GM23338 (cell line): Measurements from ENCODE around the gene OSBPL3.

ENCODE experiments used
- CREB1 ChIP-seq: fragments of 250-450 bp; sonication (Bioruptor Pico); IDR thresholded peaks from 2 replicates; pipeline ENCODE4 v1.5.0; 2020; ENCODE audit warnings: low read depth, mild to moderate bottlenecking, moderate library complexity
- CTCF ChIP-seq, 2 experiments: fragments of 200-600 bp in 1 of 2; sonication (generic) in 1 of 2; conservative IDR thresholded peaks; 2 replicates each; pipeline versions ENCODE4 v1.5.1 to v1.6.1; 2016 to 2017; ENCODE audit warnings: antibody characterized with exemption in 2 of 2, low read depth in 2 of 2, mild to moderate bottlenecking in 2 of 2, moderate library complexity in 1 of 2
- ETS1 ChIP-seq: IDR thresholded peaks from 2 replicates; pipeline ENCODE4 v1.6.1; 2016; ENCODE audit warnings: antibody characterized with exemption
- EZH2 ChIP-seq: fragments of 200-600 bp; sonication (generic); IDR thresholded peaks from one replicate; pipeline ENCODE4 v1.8.0; 2017; ENCODE audit warnings: antibody characterized with exemption, mild to moderate bottlenecking, low read depth; ENCODE audit not compliant: unreplicated experiment
- EZH2phosphoT487 ChIP-seq: fragments of 200-600 bp; sonication (generic); IDR thresholded peaks from one replicate; pipeline ENCODE4 v1.8.1; 2018; ENCODE audit warnings: antibody characterized with exemption; ENCODE audit not compliant: unreplicated experiment
- JUNB ChIP-seq: IDR thresholded peaks from one replicate; pipeline ENCODE4 v1.6.1; 2016; ENCODE audit warnings: antibody characterized with exemption; ENCODE audit not compliant: unreplicated experiment
- NANOG ChIP-seq: IDR thresholded peaks from 2 replicates; pipeline ENCODE4 v1.6.1; 2016; ENCODE audit warnings: antibody characterized with exemption, borderline replicate concordance
- POLR2AphosphoS5 ChIP-seq: IDR thresholded peaks from 2 replicates; pipeline ENCODE4 v1.6.1; 2016; ENCODE audit warnings: antibody characterized with exemption, low read depth
- REST ChIP-seq: IDR thresholded peaks from one replicate; pipeline ENCODE4 v1.6.1; 2018; ENCODE audit warnings: antibody characterized with exemption; ENCODE audit not compliant: unreplicated experiment
- ZNF462 ChIP-seq: fragments of 250-450 bp; sonication (Bioruptor Pico); IDR thresholded peaks from 2 replicates; pipeline ENCODE4 v1.5.0; 2020; ENCODE audit warnings: mild to moderate bottlenecking, moderate library complexity

- no peak for TF ChIP-seq CTCF (conservative IDR thresholded peaks at IDR 0.05; ENCODE audit: low read depth in 2 of 2)
- TF ChIP-seq POLR2AphosphoS5, result no peak
- TF ChIP-seq EZH2, result no peak
- no peak for TF ChIP-seq NANOG
- no peak for TF ChIP-seq REST
- no peak for TF ChIP-seq EZH2phosphoT487
- no peak for TF ChIP-seq JUNB
- TF ChIP-seq CREB1 (CRISPR knock-in tag), result no peak
- no peak for TF ChIP-seq ZNF462 (CRISPR knock-in tag)
- TF ChIP-seq ETS1, result no peak
Measured at GRCh38 chr7:24899905-24900304, 80.1 kb downstream of the OSBPL3 start.
